ENCODE measurements around the gene RAB33A. TPM values are rescaled to one million over a fixed set of nuclear protein-coding genes. Genes with fewer than 3 reads are reported as not detected.
A peak's percentile ranks its signal among the peaks of the same experiment; 100 is the strongest.

The RAB33A gene
- total RNA-seq, 8 experiments from 2014 or later: 0.85 to 36.8 (median 26.7) TPM; not detected in 2

- 20 to 42% (median 31%) methylated on average over 1 to 6 of the region's 6 CpGs; no CpG with 5 or more reads in 6 of the 10 experiments for WGBS, 10 experiments
- no peak for ATAC-seq (replicated peaks in 6 of 8)
- H3K27ac ChIP-seq: no peak overlapping the region
- H3K4me3 ChIP-seq: no peak overlapping the region
- H3K4me1 ChIP-seq (replicated peaks in 1 of 2): peaks cover 0 to 16% of the 10 kb centered on the region in 2 donors
- in situ Hi-C loops (cut with MboI; ENCODE audit: low pct_unique_long_range_greater_than_20kb in 2 of 9, low sequenced_read_pairs in 9 of 9, unreplicated experiment in 9 of 9): no loop called here
These were observed 9.5 kb upstream of the RAB33A start for GRCh38 chrX:130162094-130162735.

- 20 to 43% (median 27%) methylated on average over 1 to 2 of the region's 2 CpGs; no CpG with 5 or more reads in 5 of the 10 experiments for whole genome bisulfite sequencing, 10 experiments
- in situ Hi-C loops (cut with MboI; ENCODE audit: low pct_unique_long_range_greater_than_20kb in 2 of 9, low sequenced_read_pairs in 9 of 9, unreplicated experiment in 9 of 9): no loop called here
- no peak for ATAC-seq (replicated peaks in 6 of 8)
These were observed 8.4 kb upstream of the RAB33A start for GRCh38 chrX:130163398-130163797.

GRCh38 chrX:130165181-130165702 is 6.5 kb upstream of the RAB33A start:
- in situ Hi-C loops (cut with MboI; ENCODE audit: low pct_unique_long_range_greater_than_20kb in 2 of 9, low sequenced_read_pairs in 9 of 9, unreplicated experiment in 9 of 9): no loop called here
- 10 to 23% methylated on average over 2 to 6 of the region's 32 CpGs; no CpG with 5 or more reads in 8 of the 10 experiments for WGBS, 10 experiments
- Histone ChIP-seq H3K4me1 (replicated peaks in 1 of 2) (peaks cover 2 to 23% of the 10 kb centered on the region in 2 donors), H3K27ac (peak overlapping the region; percentile 82), H3K4me3 (peak overlapping the region; percentile 45 to 68 (median 59))
- ATAC-seq (replicated peaks in 6 of 8): peak in 2 of 8 experiments; percentile 40 to 47

More at GRCh38 chrX:130163398-130163797, 8.4 kb upstream of the RAB33A start:
- Histone ChIP-seq H3K4me1 (replicated peaks in 1 of 2) (peaks cover 0 to 16% of the 10 kb centered on the region in 2 donors), H3K27ac (no peak overlapping the region), H3K4me3 (no peak overlapping the region)

GRCh38 chrX:130165703-130166502 is 5.9 kb upstream of the RAB33A start, which contains the start of gene AIFM1:
Gene AIFM1, minus strand, starts transcription at chrX:130165841. Its CDS starts 185 bp downstream, at chrX:130165656.
- peak; percentile 87 to 95 (median 88) for ATAC-seq (replicated peaks in 6 of 8)
- in situ Hi-C loops (cut with MboI; ENCODE audit: low pct_unique_long_range_greater_than_20kb in 2 of 9, low sequenced_read_pairs in 9 of 9, unreplicated experiment in 9 of 9): no loop called here
- Histone ChIP-seq H3K4me1 (replicated peaks in 1 of 2) (peaks cover 6 to 26% of the 10 kb centered on the region in 2 donors), H3K27ac (peak within 1 kb of the TSS; percentile 82), H3K4me3 (peak within 1 kb of the TSS; percentile 45 to 68 (median 59))
- WGBS, 10 experiments: 0 to 53% (median 0%) methylated on average over 3 to 19 of the region's 50 CpGs; no CpG with 5 or more reads in 5 of the 10 experiments

- peaks cover 6 to 26% of the 10 kb centered on the region in 2 donors for H3K4me1 ChIP-seq (replicated peaks in 1 of 2)
- peak overlapping the region; percentile 17 to 82 for H3K27ac ChIP-seq
- ATAC-seq (replicated peaks in 6 of 8): no peak
- WGBS, 10 experiments: 0 to 16% (median 2%) methylated on average over 2 to 4 of the region's 4 CpGs; no CpG with 5 or more reads in 6 of the 10 experiments
- in situ Hi-C loops (cut with MboI; ENCODE audit: low pct_unique_long_range_greater_than_20kb in 2 of 9, low sequenced_read_pairs in 9 of 9, unreplicated experiment in 9 of 9): no loop called here
- H3K4me3 ChIP-seq: peak overlapping the region; percentile 45 to 68 (median 59)
These were observed 5.3 kb upstream of the RAB33A start for GRCh38 chrX:130166503-130166777.

- 0 to 68% (median 60%) methylated on average over 1 to 2 of the region's 4 CpGs; no CpG with 5 or more reads in 7 of the 10 experiments for WGBS, 10 experiments
- H3K4me1 ChIP-seq (replicated peaks in 1 of 2): peaks cover 6 to 26% of the 10 kb centered on the region in 2 donors
- in situ Hi-C loops (cut with MboI; ENCODE audit: low pct_unique_long_range_greater_than_20kb in 2 of 9, low sequenced_read_pairs in 9 of 9, unreplicated experiment in 9 of 9): no loop called here
- no peak for ATAC-seq (replicated peaks in 6 of 8)
- peak overlapping the region in 4 of 5 donors; percentile 45 to 68 (median 57) for H3K4me3 ChIP-seq
- no peak overlapping the region for H3K27ac ChIP-seq
These were observed 4.7 kb upstream of the RAB33A start for GRCh38 chrX:130167040-130167439.

- Histone ChIP-seq H3K27ac (peak overlapping the region; percentile 90 to 96), H3K4me1 (replicated peaks in 1 of 2) (peaks cover 14 to 29% of the 10 kb centered on the region in 2 donors), H3K4me3 (peak overlapping the region; percentile 59 to 78 (median 66))
- peak; percentile 6 to 84 (median 80) for ATAC-seq (replicated peaks in 6 of 8)
- 7% methylated on average over 3 of the region's 36 CpGs; no CpG with 5 or more reads in 9 of the 10 experiments for WGBS, 10 experiments
- in situ Hi-C loops (cut with MboI; ENCODE audit: low pct_unique_long_range_greater_than_20kb in 2 of 9, low sequenced_read_pairs in 9 of 9, unreplicated experiment in 9 of 9): no loop called here
These were observed 863 bp upstream of the RAB33A start for GRCh38 chrX:130170752-130171445.

GRCh38 chrX:130172127-130172845 is 524 bp downstream of the RAB33A start:
- in situ Hi-C loops (cut with MboI; ENCODE audit: low pct_unique_long_range_greater_than_20kb in 2 of 9, low sequenced_read_pairs in 9 of 9, unreplicated experiment in 9 of 9): no loop called here
- WGBS, 10 experiments: 16 to 100% (median 29%) methylated on average over 1 to 27 of the region's 34 CpGs; no CpG with 5 or more reads in 5 of the 10 experiments
- no peak for ATAC-seq (replicated peaks in 6 of 8)
- peak overlapping the region; percentile 59 to 78 (median 66) for H3K4me3 ChIP-seq
- H3K4me1 ChIP-seq (replicated peaks in 1 of 2): peaks cover 22 to 33% of the 10 kb centered on the region in 2 donors
- H3K27ac ChIP-seq: peak overlapping the region; percentile 90 to 96

GRCh38 chrX:130173190-130173895 is 1.6 kb downstream of the RAB33A start:
- Histone ChIP-seq H3K27ac (peak overlapping the region; percentile 90 to 96), H3K4me3 (peak overlapping the region; percentile 59 to 78 (median 66)), H3K4me1 (replicated peaks in 1 of 2) (peaks cover 22 to 33% of the 10 kb centered on the region in 2 donors)
- 0 to 100% (median 31%) methylated on average over 1 to 4 of the region's 7 CpGs; no CpG with 5 or more reads in 3 of the 10 experiments for WGBS, 10 experiments
- in situ Hi-C loops (cut with MboI; ENCODE audit: low pct_unique_long_range_greater_than_20kb in 2 of 9, low sequenced_read_pairs in 9 of 9, unreplicated experiment in 9 of 9): no loop called here
- peak in 7 of 8 experiments; percentile 28 to 75 (median 42) for ATAC-seq (replicated peaks in 6 of 8)

GRCh38 chrX:130174045-130174704 is 2.4 kb downstream of the RAB33A start:
- H3K27ac ChIP-seq: peak overlapping the region; percentile 90 to 96
- in situ Hi-C loops (cut with MboI; ENCODE audit: low pct_unique_long_range_greater_than_20kb in 2 of 9, low sequenced_read_pairs in 9 of 9, unreplicated experiment in 9 of 9): no loop called here
- peaks cover 22 to 33% of the 10 kb centered on the region in 2 donors for H3K4me1 ChIP-seq (replicated peaks in 1 of 2)
- H3K4me3 ChIP-seq: peak overlapping the region; percentile 59 to 78 (median 66)
- WGBS, 10 experiments: 0 to 55% methylated on average over 1 to 9 of the region's 10 CpGs; no CpG with 5 or more reads in 8 of the 10 experiments
- ATAC-seq (replicated peaks in 6 of 8): peak in 2 of 8 experiments; percentile 45 to 58

GRCh38 chrX:130174937-130175336 is 3.2 kb downstream of the RAB33A start:
- in situ Hi-C loops (cut with MboI; ENCODE audit: low pct_unique_long_range_greater_than_20kb in 2 of 9, low sequenced_read_pairs in 9 of 9, unreplicated experiment in 9 of 9): loop anchor here in 1 of 9 experiments (25.0 kb wide), 1 partner anchor 88 kb away; no protein-coding TSS in a partner anchor
- Histone ChIP-seq H3K27ac (no peak overlapping the region), H3K4me3 (peak overlapping the region in 1 of 5 donors; percentile 74), H3K4me1 (replicated peaks in 1 of 2) (peaks cover 22 to 29% of the 10 kb centered on the region in 2 donors)
- 83 to 100% (median 94%) methylated on average over 1 to 2 of the region's 2 CpGs; no CpG with 5 or more reads in 6 of the 10 experiments for WGBS, 10 experiments
- ATAC-seq (replicated peaks in 6 of 8): no peak

Data from motor neuron (in vitro differentiated cells).